GM08714 (cell line): ENCODE data around the gene SH3TC1.

Experiments
- H3K4me3 ChIP-seq: fragments of 200-500 bp; sonication (Bioruptor generic); 2 replicates; pipeline ENCODE4 v1.5.1; 2014; ENCODE audit warnings: mild to moderate bottlenecking, low read length, inconsistent platforms
- ZNF274 ChIP-seq: IDR thresholded peaks from 2 replicates; pipeline ENCODE4 v1.6.1; 2012; ENCODE audit warnings: mild to moderate bottlenecking, low read depth, low read length

Gene SH3TC1

DNA sequence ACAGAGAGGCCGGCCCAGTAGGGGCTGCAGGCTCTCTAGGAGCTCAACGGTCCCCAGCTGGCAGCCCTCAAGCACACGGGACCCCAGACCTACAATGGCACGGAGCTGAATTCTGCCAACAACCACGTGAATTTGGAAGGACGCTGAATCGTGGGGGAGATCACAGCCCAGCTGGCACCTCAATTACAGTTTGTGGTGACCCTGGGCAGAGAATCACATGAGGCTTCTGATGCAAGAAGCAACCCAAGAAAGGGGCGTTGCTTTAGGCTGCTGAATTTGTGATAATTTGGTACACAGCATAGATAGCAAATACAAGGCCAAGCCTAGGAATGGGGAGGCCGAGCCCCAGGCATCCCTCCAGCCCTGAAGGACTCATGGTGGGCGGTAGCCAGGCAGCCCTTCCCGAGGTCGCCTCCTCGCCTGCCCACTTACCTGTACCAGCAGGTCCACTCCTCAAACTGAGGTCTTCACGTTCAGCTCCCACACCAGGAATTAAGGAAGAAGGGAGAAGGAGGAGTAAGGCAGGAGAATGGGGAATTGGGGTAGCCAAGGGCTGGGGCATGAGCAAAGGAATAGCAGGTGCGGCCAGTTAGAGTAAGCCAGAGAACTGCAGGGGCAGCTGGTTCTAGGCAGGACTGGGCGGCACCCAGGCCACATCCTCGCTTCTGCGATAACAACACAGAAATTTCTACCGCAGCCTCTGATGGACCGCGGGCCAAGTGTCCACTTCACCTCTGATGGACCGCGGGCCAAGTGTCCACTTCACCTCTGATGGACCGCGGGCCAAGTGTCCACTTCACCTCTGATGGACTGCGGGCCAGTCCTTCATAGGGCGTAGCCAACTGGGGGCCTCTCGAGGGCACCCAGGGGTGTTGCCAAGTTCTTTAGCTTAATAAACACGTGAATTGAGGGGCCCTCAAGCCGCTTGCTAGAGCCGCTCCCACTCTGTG lies 47.1 kb downstream of the SH3TC1 start:
- H3K4me3 ChIP-seq, result no peak overlapping the region
- no peak for TF ChIP-seq ZNF274

DNA sequence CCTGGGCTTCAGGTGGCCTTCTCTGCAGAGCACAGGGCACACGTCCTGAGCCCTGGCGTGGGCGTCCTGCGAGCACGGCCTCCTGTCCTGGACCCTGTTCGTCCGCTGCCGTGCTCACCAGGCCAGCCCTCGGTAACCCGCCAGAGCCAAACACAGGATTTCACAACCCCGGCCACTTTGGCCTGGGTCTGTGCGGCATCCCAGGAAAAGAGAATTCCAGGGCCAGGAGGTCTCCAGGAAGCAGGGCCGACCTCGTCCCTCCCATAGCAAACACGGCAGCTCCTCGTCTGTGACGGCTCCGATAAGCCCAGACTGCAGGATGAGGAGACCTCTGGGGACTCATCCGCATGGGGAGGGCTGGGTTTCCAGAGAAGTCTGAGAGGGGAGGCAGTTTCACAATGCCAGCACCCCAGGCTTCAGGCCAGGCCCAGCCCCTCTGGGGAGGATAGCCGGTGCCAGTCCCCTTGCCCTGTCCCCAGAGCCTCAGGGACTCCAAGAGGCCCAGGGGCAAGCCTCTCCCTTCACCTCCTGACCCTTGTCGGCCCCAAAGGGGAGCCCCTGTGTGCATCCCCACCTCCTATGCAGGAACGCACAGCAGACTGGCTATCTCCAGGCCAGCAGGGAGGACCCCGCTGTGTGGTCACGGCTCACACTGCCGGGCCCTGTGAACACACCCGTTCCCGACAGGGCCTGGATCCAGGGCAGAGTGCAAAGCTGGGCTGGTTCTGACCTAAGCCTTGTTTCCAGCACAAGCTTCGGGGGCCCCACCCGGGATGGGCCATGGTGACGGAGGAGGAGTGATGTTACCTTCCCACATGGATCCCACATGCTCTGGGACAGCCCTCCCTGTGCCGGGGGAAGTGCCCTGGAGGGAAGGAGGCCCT lies 48.2 kb downstream of the SH3TC1 start:
- no peak for TF ChIP-seq ZNF274
- no peak overlapping the region for H3K4me3 ChIP-seq

GRCh38 chr4:8248091-8248490 lies 49.0 kb downstream of the SH3TC1 start:
- TF ChIP-seq ZNF274, result no peak
- H3K4me3 ChIP-seq, result no peak overlapping the region

- no peak for TF ChIP-seq ZNF274
- H3K4me3 ChIP-seq, result no peak overlapping the region
Observed at GRCh38 chr4:8250227-8250626, 51.1 kb downstream of the SH3TC1 start.

DNA sequence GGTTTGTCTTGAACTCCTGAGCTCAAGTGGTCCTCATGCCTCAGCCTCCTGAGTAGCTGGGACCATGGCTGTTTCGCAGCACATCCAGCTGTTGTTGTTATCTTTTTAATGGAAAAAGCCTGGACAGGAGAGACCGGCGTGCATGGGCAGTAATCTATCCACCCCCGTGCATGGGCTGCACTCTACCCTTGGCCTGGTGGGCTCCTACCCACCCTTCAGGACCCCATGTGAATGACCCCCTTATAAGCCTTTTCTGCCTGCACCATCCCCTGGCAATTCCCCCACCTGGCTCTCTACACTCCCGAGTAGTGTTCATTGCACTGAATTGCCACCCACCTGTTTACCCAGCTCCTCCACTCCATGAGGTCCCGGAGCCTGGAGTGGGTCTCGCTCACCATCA lies 51.5 kb downstream of the SH3TC1 start:
- H3K4me3 ChIP-seq, result no peak overlapping the region
- no peak for TF ChIP-seq ZNF274

DNA sequence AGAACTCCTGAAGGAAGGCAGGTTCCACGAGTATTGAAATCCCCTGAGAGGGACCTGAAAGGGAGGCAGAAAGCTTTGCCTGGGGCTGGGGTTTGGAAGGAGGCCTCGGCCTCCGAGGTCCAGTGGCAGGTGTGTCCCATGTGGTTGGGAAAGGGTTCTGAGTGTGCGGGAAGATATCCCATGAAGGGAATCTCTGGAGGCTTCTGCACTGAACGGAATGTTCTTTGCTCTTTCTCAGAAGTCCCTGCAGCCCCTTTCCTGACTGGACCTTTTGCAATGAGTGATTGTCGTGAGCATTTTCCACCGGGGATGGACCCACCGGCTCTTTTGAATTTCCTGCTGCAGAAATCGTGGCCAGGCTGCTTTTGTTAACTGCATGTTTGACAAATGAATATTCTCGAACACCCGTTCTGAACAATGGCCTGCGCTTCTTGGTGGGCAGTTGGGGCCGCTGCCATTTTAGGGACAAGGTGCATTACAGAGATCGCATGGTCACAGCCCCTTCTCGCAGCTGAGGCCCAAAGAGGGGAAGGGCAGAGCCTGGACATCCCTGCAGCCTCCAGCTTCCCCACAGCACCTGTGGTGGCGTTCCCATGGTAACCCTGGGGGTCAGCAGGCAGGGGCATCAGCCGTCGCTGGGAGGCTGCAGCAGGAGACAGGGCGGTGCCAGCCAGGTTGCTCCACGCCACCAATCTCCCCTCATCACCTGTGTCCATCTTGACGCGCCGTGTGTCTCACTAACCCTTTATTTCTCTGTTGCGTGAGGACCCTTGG lies 52.2 kb downstream of the SH3TC1 start:
- H3K4me3 ChIP-seq, result no peak overlapping the region
- TF ChIP-seq ZNF274, result no peak

- H3K4me3 ChIP-seq, result no peak overlapping the region
- no peak for TF ChIP-seq ZNF274
Observed at GRCh38 chr4:8252301-8253173, 53.4 kb downstream of the SH3TC1 start.

- no peak for TF ChIP-seq ZNF274
- no peak overlapping the region for H3K4me3 ChIP-seq
Observed at GRCh38 chr4:8254076-8254475, 55.0 kb downstream of the SH3TC1 start.

- no peak for TF ChIP-seq ZNF274
Observed at GRCh38 chr4:8255698-8256441, 56.8 kb downstream of the SH3TC1 start.

GRCh38 chr4:8257854-8258253 lies 58.8 kb downstream of the SH3TC1 start:
- no peak for TF ChIP-seq ZNF274
- H3K4me3 ChIP-seq, result no peak overlapping the region

More at GRCh38 chr4:8255698-8256441, 56.8 kb downstream of the SH3TC1 start:
- H3K4me3 ChIP-seq, result no peak overlapping the region

DNA sequence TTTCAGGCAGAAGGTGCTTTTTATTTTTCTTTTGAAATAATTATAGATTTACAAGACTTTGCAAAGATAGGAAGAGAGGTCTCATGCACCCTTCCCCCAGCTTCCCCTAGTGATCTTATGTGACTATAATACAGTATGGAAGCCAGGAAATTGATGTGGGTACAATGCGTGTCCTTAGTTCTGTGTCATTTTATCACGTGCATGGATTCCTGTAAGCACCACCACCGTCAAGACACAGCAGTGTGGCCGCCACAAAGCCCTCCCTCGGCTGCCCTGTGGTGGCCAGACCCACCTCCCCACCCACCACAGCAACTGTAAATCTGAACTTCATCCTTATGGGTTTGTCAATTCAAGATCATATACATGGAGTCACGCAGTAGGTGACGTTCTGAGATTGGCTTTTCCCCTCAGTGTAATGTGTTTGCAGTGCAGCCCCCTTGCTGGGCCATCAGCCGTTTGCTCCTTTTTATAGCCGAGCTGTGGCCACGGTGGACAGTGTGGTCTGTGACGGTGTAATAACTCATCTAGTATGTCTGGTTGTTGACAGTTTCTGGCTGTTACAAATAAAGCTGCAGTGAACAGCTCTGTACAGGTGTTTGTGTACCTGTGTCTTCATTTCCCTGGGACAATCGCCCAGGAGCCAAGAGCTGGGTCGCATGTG lies 59.6 kb downstream of the SH3TC1 start:
- no peak for TF ChIP-seq ZNF274
- H3K4me3 ChIP-seq, result no peak overlapping the region
